Upper lobe of left lung (tissue), 6 donors: ENCODE measurements around the gene EGFR. TPM values are rescaled to one million over a fixed set of nuclear protein-coding genes. Genes with fewer than 3 reads are reported as not detected.

Experiments used
- ATAC-seq, 2 donors: fragments of 200-7000 bp; cut with Tn5 transposase; one replicate each; pipeline ENCODE4 v1.9.1; 2022; ENCODE audit warnings: mild to moderate bottlenecking in 2 of 2, moderate library complexity in 2 of 2; ENCODE audit not compliant: low FRiP score in 2 of 2
- DNase-seq, 2 donors: peaks; one replicate each; pipeline ENCODE4 v3.0.0-alpha.2; 2019 to 2020
- H3K27ac ChIP-seq, 4 donors: fragments of 200-600 bp; sonication (generic); one replicate each; pipeline ENCODE4 v1.5.1; 2016 to 2019
- H3K27me3 ChIP-seq, 4 donors: fragments of 200-600 bp; sonication (generic); one replicate each; pipeline ENCODE4 v1.5.1; 2017 to 2019
- H3K36me3 ChIP-seq, 4 donors: fragments of 200-600 bp; sonication (generic); one replicate each; pipeline ENCODE4 v1.5.1; 2016 to 2019
- H3K4me1 ChIP-seq, 4 donors: fragments of 200-600 bp; sonication (generic); one replicate each; pipeline ENCODE4 v1.5.1; 2018 to 2019
- H3K4me3 ChIP-seq, 4 donors: fragments of 200-600 bp; sonication (generic); one replicate each; pipeline ENCODE4 v1.5.1; 2017 to 2019; ENCODE audit warnings: mild to moderate bottlenecking in 2 of 4, moderate library complexity in 1 of 4
- H3K9me3 ChIP-seq, 4 donors: fragments of 200-600 bp; sonication (generic); one replicate each; pipeline ENCODE4 v1.5.1; 2018 to 2019
- EP300 ChIP-seq, 4 donors: sonication (generic); formaldehyde crosslinking; IDR thresholded peaks; one replicate each; pipeline ENCODE4 v1.5.1; 2017; ENCODE audit warnings: antibody characterized with exemption in 4 of 4, control low read depth in 2 of 4
- POLR2A ChIP-seq, 4 donors: fragments of 450-650 bp; IDR thresholded peaks; one replicate each; pipeline ENCODE4 v1.5.1; 2016 to 2017; ENCODE audit warnings: antibody characterized with exemption in 4 of 4, mild to moderate bottlenecking in 2 of 4
- POLR2AphosphoS5 ChIP-seq, 2 donors: sonication (generic); formaldehyde crosslinking; IDR thresholded peaks; one replicate each; pipeline ENCODE4 v1.5.1; 2017; ENCODE audit warnings: antibody characterized with exemption in 2 of 2
- WGBS, 2 donors: methylation state at CpG; one replicate each; pipeline ENCODE4 v1.1.5; 2017 to 2018; 5-methylcytosine and 5-hydroxymethylcytosine counted together
- total RNA-seq, 6 donors: library from RNA; depleted of rRNA in 4 of 6; stranded (reverse); fragments of >200 nt in 4 of 6; gene quantifications; one replicate each; pipeline versions ENCODE4 v1.1.0 to v1.2.1, GENCODE V29; 2016 to 2021
- TF ChIP-seq, protein P1 (sequence below), 6 experiments: fragments of 450-650 bp in 4 of 6; fragments of 200-600 bp in 2 of 6; sonication (generic) in 2 of 6; IDR thresholded peaks; one replicate each; pipeline ENCODE4 v1.5.1; 2016 to 2019; ENCODE audit warnings: antibody characterized with exemption in 6 of 6
- donor health status: DM: no; HTN: no; CAD: no; lungs with moderate emphysema.
- donor health status: DM: no; HTN: yes; CAD: no; lungs with severe emphysema.

Gene EGFR
- total RNA-seq, 6 donors from 2014 or later = 58.7 to 110 (median 93.2) TPM

DNA sequence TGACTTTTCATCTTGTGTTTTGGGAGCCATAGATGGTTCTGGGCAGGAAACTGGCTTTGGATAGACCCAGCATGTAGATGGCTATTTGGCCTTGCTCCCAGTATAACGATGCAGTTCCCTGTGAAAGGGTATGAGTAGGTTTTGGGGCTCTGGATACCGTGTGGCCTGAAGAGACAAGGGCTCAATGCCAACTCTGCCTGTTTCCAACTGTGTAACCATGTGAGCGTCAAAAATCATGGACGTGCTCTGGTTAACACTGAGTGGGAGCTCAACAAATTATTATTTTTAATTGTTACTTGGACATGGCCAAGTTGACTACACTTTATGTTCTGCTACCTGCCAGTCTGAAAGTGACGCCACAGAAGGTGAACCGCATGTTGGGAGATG, 41.8 kb downstream of the EGFR start:
- TF ChIP-seq POLR2AphosphoS5 (IDR thresholded peaks at IDR 0.05) (no peak), POLR2A (IDR thresholded peaks at IDR 0.05) (no peak), EP300 (IDR thresholded peaks at IDR 0.05) (no peak)
- TF ChIP-seq, protein P1, sequence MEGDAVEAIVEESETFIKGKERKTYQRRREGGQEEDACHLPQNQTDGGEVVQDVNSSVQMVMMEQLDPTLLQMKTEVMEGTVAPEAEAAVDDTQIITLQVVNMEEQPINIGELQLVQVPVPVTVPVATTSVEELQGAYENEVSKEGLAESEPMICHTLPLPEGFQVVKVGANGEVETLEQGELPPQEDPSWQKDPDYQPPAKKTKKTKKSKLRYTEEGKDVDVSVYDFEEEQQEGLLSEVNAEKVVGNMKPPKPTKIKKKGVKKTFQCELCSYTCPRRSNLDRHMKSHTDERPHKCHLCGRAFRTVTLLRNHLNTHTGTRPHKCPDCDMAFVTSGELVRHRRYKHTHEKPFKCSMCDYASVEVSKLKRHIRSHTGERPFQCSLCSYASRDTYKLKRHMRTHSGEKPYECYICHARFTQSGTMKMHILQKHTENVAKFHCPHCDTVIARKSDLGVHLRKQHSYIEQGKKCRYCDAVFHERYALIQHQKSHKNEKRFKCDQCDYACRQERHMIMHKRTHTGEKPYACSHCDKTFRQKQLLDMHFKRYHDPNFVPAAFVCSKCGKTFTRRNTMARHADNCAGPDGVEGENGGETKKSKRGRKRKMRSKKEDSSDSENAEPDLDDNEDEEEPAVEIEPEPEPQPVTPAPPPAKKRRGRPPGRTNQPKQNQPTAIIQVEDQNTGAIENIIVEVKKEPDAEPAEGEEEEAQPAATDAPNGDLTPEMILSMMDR (IDR thresholded peaks at IDR 0.05) = no peak
- H3K9me3 ChIP-seq = no peaks in the 10 kb centered on the region
- ATAC-seq (no peak), DNase-seq (no peak)
- no peak overlapping the region for H3K4me3 ChIP-seq
- 53 to 61% methylated on average over 6 of the region's 6 CpGs for whole genome bisulfite sequencing, 2 donors
- H3K27ac ChIP-seq = peak overlapping the region in 1 of 4 donors; percentile 69
- no peaks in the 10 kb centered on the region for H3K27me3 ChIP-seq
- no peaks in the 10 kb centered on the region for H3K36me3 ChIP-seq
- H3K4me1 ChIP-seq = peaks cover 11 to 30% (median 25%) of the 10 kb centered on the region in 4 donors

DNA sequence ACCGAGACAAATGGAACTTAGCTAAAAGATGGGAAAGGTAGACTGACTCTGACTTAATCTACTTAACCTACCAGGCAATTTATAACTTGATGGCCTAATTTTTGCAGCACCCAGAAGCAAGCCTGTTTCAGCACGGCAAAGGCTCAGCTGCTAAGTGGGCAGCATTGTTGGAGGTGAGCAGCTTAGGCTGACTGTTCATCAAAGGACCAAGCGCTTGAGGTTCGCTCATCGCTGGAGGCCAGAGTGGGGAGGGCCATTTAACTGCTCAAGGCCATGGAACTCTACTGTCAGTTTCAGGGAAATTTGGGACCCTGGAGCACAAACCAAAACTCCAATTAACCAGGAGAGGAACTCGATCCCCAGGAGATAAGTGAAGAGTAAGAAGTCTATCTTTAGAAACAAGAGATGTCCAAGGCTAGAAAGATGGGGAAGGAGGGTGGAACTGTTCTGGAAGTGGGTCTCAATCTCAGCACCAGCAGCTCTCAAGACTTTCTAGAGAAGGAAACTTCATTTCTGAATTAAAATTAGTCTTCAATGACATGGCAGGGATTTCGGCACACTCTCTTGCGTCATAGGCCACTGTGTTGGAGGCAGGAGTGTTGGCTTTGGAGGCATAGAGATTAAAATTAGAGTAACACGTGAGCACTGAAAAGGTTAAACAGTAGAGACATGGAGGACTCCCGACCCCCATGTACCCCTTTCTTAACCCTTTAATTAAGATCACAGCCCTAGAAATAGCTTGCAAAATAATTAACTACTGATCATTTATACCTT, 43.1 kb downstream of the EGFR start:
- ATAC-seq (no peak), DNase-seq (no peak)
- Histone ChIP-seq H3K4me3 (no peak overlapping the region), H3K9me3 (no peaks in the 10 kb centered on the region), H3K27ac (peak overlapping the region in 2 of 4 donors; percentile 36 to 69), H3K4me1 (peaks cover 16 to 37% (median 33%) of the 10 kb centered on the region in 4 donors), H3K27me3 (no peaks in the 10 kb centered on the region), H3K36me3 (no peaks in the 10 kb centered on the region)
- 79 to 84% methylated on average over 10 of the region's 10 CpGs for WGBS, 2 donors
- TF ChIP-seq POLR2A (IDR thresholded peaks at IDR 0.05) (no peak), POLR2AphosphoS5 (IDR thresholded peaks at IDR 0.05) (no peak), EP300 (IDR thresholded peaks at IDR 0.05) (no peak)
- TF ChIP-seq, protein P1 (IDR thresholded peaks at IDR 0.05) = no peak

DNA sequence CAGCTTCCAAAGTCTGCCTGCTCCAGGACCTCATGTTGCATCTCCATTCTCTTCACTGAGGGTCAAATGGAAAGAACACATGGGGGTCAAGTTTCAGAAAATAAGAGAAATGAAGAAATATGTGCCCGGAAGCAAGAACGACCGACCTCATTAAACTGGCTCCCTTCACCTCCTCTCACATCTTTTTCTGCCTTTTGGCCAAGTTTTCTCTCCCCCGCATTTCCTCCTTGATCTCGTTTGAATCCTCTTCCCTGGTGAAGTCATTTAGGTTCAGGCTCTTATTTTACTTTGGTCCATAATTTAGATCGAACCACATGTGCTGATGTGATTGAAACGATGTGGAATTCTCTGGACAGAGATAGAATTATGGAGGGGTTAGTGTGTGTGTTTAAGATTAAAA, 44.2 kb downstream of the EGFR start:
- Histone ChIP-seq H3K27ac (no peak overlapping the region), H3K36me3 (no peaks in the 10 kb centered on the region), H3K4me3 (no peak overlapping the region), H3K27me3 (no peaks in the 10 kb centered on the region), H3K9me3 (no peaks in the 10 kb centered on the region), H3K4me1 (peaks cover 16 to 37% (median 35%) of the 10 kb centered on the region in 4 donors)
- ATAC-seq (no peak), DNase-seq (no peak)
- WGBS, 2 donors = 90 to 91% methylated on average over 7 of the region's 7 CpGs
- no peak for TF ChIP-seq POLR2AphosphoS5 (IDR thresholded peaks at IDR 0.05)
- no peak for TF ChIP-seq EP300 (IDR thresholded peaks at IDR 0.05)
- TF ChIP-seq, protein P1 (IDR thresholded peaks at IDR 0.05) = no peak
- TF ChIP-seq POLR2A (IDR thresholded peaks at IDR 0.05) = no peak

DNA sequence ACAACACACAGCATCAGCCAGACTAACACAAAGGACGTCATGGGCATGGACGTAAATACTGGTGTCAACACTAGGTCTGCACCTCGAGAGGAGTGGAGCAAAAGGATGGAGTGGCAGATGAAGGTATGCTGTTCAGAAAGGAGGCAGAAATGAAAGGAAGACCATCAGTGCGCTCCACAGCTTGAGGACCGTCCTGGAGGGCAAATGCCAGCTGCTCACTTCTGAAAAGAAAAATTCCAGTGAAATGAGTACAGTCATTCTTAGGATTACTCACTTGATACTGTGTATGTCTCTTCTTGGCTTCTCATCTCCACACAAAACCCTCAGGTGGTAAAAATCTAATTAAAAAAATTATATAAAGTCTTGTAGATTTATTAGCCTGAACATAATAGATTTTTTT, 44.8 kb downstream of the EGFR start:
- Histone ChIP-seq H3K36me3 (no peaks in the 10 kb centered on the region), H3K9me3 (no peaks in the 10 kb centered on the region), H3K27ac (no peak overlapping the region), H3K4me3 (no peak overlapping the region), H3K4me1 (peaks cover 16 to 37% (median 35%) of the 10 kb centered on the region in 4 donors), H3K27me3 (no peaks in the 10 kb centered on the region)
- DNase-seq (no peak), ATAC-seq (no peak)
- TF ChIP-seq, protein P1 (IDR thresholded peaks at IDR 0.05) = no peak
- TF ChIP-seq POLR2AphosphoS5 (IDR thresholded peaks at IDR 0.05) (no peak), POLR2A (IDR thresholded peaks at IDR 0.05) (no peak), EP300 (IDR thresholded peaks at IDR 0.05) (no peak)
- WGBS, 2 donors = 87 to 89% methylated on average over 5 of the region's 5 CpGs

DNA sequence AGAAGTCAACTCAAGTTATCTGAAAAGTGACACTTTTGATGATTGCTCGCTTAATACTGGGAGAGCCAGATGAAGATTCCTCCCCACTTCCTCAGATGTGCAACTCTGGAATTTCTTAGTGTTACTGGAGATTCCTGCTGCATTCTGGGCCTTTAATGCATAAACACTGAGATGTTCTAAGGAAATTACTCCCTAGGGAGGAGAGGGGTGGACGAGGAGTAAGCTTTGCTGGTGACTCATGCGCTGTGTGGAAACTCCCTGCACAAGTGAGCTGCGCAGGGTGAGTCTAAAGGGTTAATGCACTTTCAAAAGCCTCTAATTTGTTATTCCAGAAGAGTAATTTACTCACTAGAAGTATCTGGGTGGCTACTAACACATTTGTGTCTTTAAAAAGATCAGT, 46.3 kb downstream of the EGFR start:
- ATAC-seq (peak; percentile 61 to 84), DNase-seq (no peak)
- Histone ChIP-seq H3K36me3 (no peaks in the 10 kb centered on the region), H3K4me1 (peaks cover 16 to 37% (median 30%) of the 10 kb centered on the region in 4 donors), H3K27ac (peak overlapping the region; percentile 15 to 66 (median 60)), H3K9me3 (no peaks in the 10 kb centered on the region), H3K4me3 (no peak overlapping the region), H3K27me3 (no peaks in the 10 kb centered on the region)
- TF ChIP-seq POLR2AphosphoS5 (IDR thresholded peaks at IDR 0.05) (peak; percentile 10 to 31), POLR2A (IDR thresholded peaks at IDR 0.05) (no peak), EP300 (IDR thresholded peaks at IDR 0.05) (peak in 1 of 4 donors; percentile 38)
- TF ChIP-seq, protein P1 (IDR thresholded peaks at IDR 0.05) = no peak
- 48 to 62% methylated on average over 4 of the region's 4 CpGs for WGBS, 2 donors
